Measurements from ENCODE around the gene RAB20.

Gene RAB20

DNA sequence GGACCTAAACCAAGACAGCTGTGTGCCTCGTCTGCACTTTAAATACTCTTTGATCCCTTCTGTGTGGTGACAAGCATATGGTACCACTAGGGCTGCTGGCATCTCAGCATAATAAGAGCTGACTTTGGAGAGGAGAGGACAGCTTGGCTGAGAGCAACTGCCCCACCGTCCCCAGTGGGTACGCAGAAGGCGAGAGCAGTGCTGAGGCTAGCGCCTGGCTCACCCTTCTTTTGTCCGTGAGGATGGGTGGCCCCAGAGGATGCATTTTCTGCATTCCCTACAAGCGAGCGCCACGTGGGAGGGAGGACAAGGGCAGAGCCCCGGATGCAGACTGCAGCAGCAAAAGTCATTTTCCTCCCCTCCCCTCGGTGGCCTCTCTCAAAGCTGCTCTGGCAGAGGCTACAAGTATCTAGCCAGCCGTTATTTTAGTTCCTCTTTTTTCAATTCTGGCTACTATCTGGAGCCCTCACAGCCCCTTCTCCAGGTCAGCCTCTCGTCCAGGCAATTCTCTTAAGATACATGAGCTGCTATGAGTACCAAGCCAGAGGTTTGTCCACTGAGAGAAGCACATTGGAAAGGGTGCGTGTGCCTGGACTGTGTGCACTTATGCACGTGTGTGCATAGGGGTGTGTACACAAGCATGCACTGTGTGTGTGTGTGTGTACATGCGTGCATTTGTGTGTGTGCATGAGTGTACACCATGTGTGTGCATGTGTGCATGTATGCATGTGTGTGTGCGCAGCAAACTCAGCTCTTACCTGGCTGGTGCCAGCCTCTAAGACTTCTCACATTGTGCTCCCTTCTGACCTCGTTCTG lies 51.3 kb downstream of the RAB20 start:
- peak; percentile 55 to 93 for DNase-seq (ENCODE audit: low read depth in 1 of 2, low spot score in 1 of 2)
- Histone ChIP-seq H3K4me3 (replicated peaks; ENCODE audit: insufficient read depth, low read length) (no peak overlapping the region), H3K27me3 (ENCODE audit: insufficient read depth, poor library complexity, severe bottlenecking) (no peaks in the 10 kb centered on the region), H3K27ac (replicated peaks) (peak overlapping the region; percentile 71)
- peak; percentile 34 for TF ChIP-seq POLR2AphosphoS5 (IDR thresholded peaks at IDR 0.05; ENCODE audit: low read depth)
- TF ChIP-seq, protein P1, sequence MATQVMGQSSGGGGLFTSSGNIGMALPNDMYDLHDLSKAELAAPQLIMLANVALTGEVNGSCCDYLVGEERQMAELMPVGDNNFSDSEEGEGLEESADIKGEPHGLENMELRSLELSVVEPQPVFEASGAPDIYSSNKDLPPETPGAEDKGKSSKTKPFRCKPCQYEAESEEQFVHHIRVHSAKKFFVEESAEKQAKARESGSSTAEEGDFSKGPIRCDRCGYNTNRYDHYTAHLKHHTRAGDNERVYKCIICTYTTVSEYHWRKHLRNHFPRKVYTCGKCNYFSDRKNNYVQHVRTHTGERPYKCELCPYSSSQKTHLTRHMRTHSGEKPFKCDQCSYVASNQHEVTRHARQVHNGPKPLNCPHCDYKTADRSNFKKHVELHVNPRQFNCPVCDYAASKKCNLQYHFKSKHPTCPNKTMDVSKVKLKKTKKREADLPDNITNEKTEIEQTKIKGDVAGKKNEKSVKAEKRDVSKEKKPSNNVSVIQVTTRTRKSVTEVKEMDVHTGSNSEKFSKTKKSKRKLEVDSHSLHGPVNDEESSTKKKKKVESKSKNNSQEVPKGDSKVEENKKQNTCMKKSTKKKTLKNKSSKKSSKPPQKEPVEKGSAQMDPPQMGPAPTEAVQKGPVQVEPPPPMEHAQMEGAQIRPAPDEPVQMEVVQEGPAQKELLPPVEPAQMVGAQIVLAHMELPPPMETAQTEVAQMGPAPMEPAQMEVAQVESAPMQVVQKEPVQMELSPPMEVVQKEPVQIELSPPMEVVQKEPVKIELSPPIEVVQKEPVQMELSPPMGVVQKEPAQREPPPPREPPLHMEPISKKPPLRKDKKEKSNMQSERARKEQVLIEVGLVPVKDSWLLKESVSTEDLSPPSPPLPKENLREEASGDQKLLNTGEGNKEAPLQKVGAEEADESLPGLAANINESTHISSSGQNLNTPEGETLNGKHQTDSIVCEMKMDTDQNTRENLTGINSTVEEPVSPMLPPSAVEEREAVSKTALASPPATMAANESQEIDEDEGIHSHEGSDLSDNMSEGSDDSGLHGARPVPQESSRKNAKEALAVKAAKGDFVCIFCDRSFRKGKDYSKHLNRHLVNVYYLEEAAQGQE (IDR thresholded peaks at IDR 0.05; ENCODE audit: insufficient replicate concordance, low read depth), result no peak

- no peak for DNase-seq (ENCODE audit: low read depth in 1 of 2, low spot score in 1 of 2)
- Histone ChIP-seq H3K4me3 (replicated peaks; ENCODE audit: insufficient read depth, low read length) (no peak overlapping the region), H3K27me3 (ENCODE audit: insufficient read depth, poor library complexity, severe bottlenecking) (no peaks in the 10 kb centered on the region), H3K27ac (replicated peaks) (peak overlapping the region; percentile 71)
- TF ChIP-seq, protein P2, sequence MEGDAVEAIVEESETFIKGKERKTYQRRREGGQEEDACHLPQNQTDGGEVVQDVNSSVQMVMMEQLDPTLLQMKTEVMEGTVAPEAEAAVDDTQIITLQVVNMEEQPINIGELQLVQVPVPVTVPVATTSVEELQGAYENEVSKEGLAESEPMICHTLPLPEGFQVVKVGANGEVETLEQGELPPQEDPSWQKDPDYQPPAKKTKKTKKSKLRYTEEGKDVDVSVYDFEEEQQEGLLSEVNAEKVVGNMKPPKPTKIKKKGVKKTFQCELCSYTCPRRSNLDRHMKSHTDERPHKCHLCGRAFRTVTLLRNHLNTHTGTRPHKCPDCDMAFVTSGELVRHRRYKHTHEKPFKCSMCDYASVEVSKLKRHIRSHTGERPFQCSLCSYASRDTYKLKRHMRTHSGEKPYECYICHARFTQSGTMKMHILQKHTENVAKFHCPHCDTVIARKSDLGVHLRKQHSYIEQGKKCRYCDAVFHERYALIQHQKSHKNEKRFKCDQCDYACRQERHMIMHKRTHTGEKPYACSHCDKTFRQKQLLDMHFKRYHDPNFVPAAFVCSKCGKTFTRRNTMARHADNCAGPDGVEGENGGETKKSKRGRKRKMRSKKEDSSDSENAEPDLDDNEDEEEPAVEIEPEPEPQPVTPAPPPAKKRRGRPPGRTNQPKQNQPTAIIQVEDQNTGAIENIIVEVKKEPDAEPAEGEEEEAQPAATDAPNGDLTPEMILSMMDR (IDR thresholded peaks at IDR 0.05; ENCODE audit: insufficient read depth, low read length), result no peak
- TF ChIP-seq SPI1 (IDR thresholded peaks at IDR 0.05; ENCODE audit: borderline replicate concordance, low read depth) (no peak), POLR2AphosphoS5 (IDR thresholded peaks at IDR 0.05; ENCODE audit: low read depth) (no peak), GABPA (IDR thresholded peaks at IDR 0.05; ENCODE audit: low read depth) (no peak)
- TF ChIP-seq, protein P1 (IDR thresholded peaks at IDR 0.05; ENCODE audit: insufficient replicate concordance, low read depth), result no peak
Measured at GRCh38 chr13:110509478-110509926, 52.0 kb downstream of the RAB20 start.

DNA sequence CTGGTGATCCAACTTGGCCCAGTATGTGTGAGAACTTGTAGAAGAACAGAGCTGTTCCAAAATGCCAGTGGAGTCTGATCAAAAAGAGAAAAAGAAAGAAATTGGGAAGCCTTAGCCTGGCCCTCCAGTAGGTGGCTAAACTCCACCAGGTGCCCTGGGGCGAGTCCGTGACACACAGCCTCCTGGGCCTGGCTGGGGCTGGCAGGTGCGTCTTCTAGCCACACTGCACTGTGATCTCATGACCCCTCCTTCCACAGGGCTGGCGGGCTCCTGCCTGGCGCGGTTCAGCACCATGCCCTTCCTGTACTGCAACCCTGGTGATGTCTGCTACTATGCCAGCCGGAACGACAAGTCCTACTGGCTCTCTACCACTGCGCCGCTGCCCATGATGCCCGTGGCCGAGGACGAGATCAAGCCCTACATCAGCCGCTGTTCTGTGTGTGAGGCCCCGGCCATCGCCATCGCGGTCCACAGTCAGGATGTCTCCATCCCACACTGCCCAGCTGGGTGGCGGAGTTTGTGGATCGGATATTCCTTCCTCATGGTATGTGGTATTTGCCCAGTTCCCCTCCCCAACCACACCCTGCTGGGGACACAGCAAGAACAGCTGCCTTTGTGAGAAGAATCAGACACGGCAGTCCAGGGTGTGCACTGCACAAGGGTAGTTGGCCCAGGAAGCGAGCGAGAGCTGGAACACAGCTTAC lies 53.7 kb downstream of the RAB20 start:
- no peak for DNase-seq (ENCODE audit: low read depth in 1 of 2, low spot score in 1 of 2)
- no peak overlapping the region for H3K27ac ChIP-seq (replicated peaks)
- no peaks in the 10 kb centered on the region for H3K27me3 ChIP-seq (ENCODE audit: insufficient read depth, poor library complexity, severe bottlenecking)
- TF ChIP-seq, protein P1 (IDR thresholded peaks at IDR 0.05; ENCODE audit: insufficient replicate concordance, low read depth), result no peak
- TF ChIP-seq, protein P2 (IDR thresholded peaks at IDR 0.05; ENCODE audit: insufficient read depth, low read length), result no peak
- no peak for TF ChIP-seq SPI1 (IDR thresholded peaks at IDR 0.05; ENCODE audit: borderline replicate concordance, low read depth)
- no peak for TF ChIP-seq GABPA (IDR thresholded peaks at IDR 0.05; ENCODE audit: low read depth)
- TF ChIP-seq POLR2AphosphoS5 (IDR thresholded peaks at IDR 0.05; ENCODE audit: low read depth), result no peak
- H3K4me3 ChIP-seq (replicated peaks; ENCODE audit: insufficient read depth, low read length), result no peak overlapping the region
